Daoy (cell line): ENCODE data around the gene KRTAP10-6. TPM values are rescaled to one million over a fixed set of nuclear protein-coding genes. Genes with fewer than 3 reads are reported as not detected.
"Not testable (repeated sequence)": the region's sequence is repeated elsewhere in the genome, so short reads cannot be mapped to it uniquely, and the experiment has no call there.

Source experiments
- DNase-seq: peaks from one replicate; pipeline ENCODE4 v3.0.0-alpha.2; 2015; ENCODE audit warnings: low read depth
- total RNA-seq: library from RNA; depleted of rRNA; stranded (reverse); fragments of >200 nt; shearing (Covaris generic); gene quantifications from 2 replicates; pipeline ENCODE4 v1.2.3, GENCODE V29; 2014; rRNA removed

Gene KRTAP10-6
- total RNA-seq, 1 experiment from 2014 or later: not detected

GRCh38 chr21:44557491-44558328 lies 34.6 kb downstream of the KRTAP10-6 start:
- DNase-seq: no peak

- DNase-seq: no peak
These were observed 35.4 kb downstream of the KRTAP10-6 start for GRCh38 chr21:44556879-44557278.

- no peak for DNase-seq
These were observed 37.0 kb downstream of the KRTAP10-6 start for GRCh38 chr21:44555200-44555875.

GRCh38 chr21:44552681-44553080 lies 39.6 kb downstream of the KRTAP10-6 start:
- DNase-seq: no peak

GRCh38 chr21:44552136-44552535 lies 40.2 kb downstream of the KRTAP10-6 start:
- DNase-seq: no peak

- no peak for DNase-seq
These were observed 40.9 kb downstream of the KRTAP10-6 start, which contains the start of gene KRTAP10-2 for GRCh38 chr21:44551340-44551961. KRTAP10-2 (minus strand) TSS chr21:44551505; CDS start chr21:44551458, 47 bp downstream.

- peak; percentile 53 for DNase-seq
These were observed 41.5 kb downstream of the KRTAP10-6 start for GRCh38 chr21:44550807-44551206.

- DNase-seq: not testable (repeated sequence)
These were observed 42.0 kb downstream of the KRTAP10-6 start for GRCh38 chr21:44550285-44550684.

- DNase-seq: no peak
These were observed 42.6 kb downstream of the KRTAP10-6 start for GRCh38 chr21:44549525-44550211.

- DNase-seq: no peak
These were observed 43.4 kb downstream of the KRTAP10-6 start for GRCh38 chr21:44548922-44549321.

GRCh38 chr21:44548381-44548780 lies 43.9 kb downstream of the KRTAP10-6 start:
- DNase-seq: no peak

- no peak for DNase-seq
These were observed 44.5 kb downstream of the KRTAP10-6 start for GRCh38 chr21:44547656-44548331.

GRCh38 chr21:44544566-44544965 lies 47.7 kb downstream of the KRTAP10-6 start:
- no peak for DNase-seq

- no peak for DNase-seq
These were observed 49.6 kb downstream of the KRTAP10-6 start for GRCh38 chr21:44542716-44543115.

Other genes with a start within 250 kb of the KRTAP10-6 start
- gene TRPM2, start 238.9 kb downstream of the KRTAP10-6 start, total RNA-seq: 4.4 and 9.1 TPM in 2 replicates
- gene LRRC3, start 137.0 kb downstream of the KRTAP10-6 start, total RNA-seq: 0.06 and 0.17 TPM in 2 replicates
- not detected in 2 replicates for gene KRTAP10-1, start 52.3 kb downstream of the KRTAP10-6 start, total RNA-seq
- gene KRTAP10-2, start 41.0 kb downstream of the KRTAP10-6 start, total RNA-seq: not detected in 2 replicates
- not detected in 2 replicates for gene KRTAP10-3, start 33.7 kb downstream of the KRTAP10-6 start, total RNA-seq
- gene KRTAP10-4, start 18.8 kb downstream of the KRTAP10-6 start, total RNA-seq: not detected in 2 replicates
- gene KRTAP10-5, start 11.9 kb downstream of the KRTAP10-6 start, total RNA-seq: not detected in 2 replicates
- not detected in 2 replicates for gene KRTAP10-7, start 8.1 kb upstream of the KRTAP10-6 start, total RNA-seq
- gene KRTAP10-8, start 19.6 kb upstream of the KRTAP10-6 start, total RNA-seq: not detected in 2 replicates
- gene KRTAP10-9, start 34.6 kb upstream of the KRTAP10-6 start, total RNA-seq: not detected in 2 replicates
- not detected in 2 replicates for gene KRTAP10-10, start 44.9 kb upstream of the KRTAP10-6 start, total RNA-seq
- not detected in 2 replicates for gene KRTAP10-11, start 53.9 kb upstream of the KRTAP10-6 start, total RNA-seq
- not detected in 2 replicates for gene KRTAP12-4, start 62.2 kb upstream of the KRTAP10-6 start, total RNA-seq
- not detected in 2 replicates for gene KRTAP12-3, start 65.4 kb upstream of the KRTAP10-6 start, total RNA-seq
- gene KRTAP12-2, start 74.4 kb upstream of the KRTAP10-6 start, total RNA-seq: not detected in 2 replicates
- not detected in 2 replicates for gene KRTAP12-1, start 89.7 kb upstream of the KRTAP10-6 start, total RNA-seq
- gene KRTAP10-12, start 104.7 kb upstream of the KRTAP10-6 start, total RNA-seq: not detected in 2 replicates
- not detected in 2 replicates for gene TSPEAR, start 119.1 kb upstream of the KRTAP10-6 start, total RNA-seq
- 90.1 and 152 TPM in 2 replicates for gene UBE2G2, start 209.3 kb upstream of the KRTAP10-6 start, total RNA-seq
- 98.9 and 125 TPM in 2 replicates for gene SUMO3, start 225.6 kb upstream of the KRTAP10-6 start, total RNA-seq